ENCODE results near the gene KIAA1217.

Gene KIAA1217

DNA sequence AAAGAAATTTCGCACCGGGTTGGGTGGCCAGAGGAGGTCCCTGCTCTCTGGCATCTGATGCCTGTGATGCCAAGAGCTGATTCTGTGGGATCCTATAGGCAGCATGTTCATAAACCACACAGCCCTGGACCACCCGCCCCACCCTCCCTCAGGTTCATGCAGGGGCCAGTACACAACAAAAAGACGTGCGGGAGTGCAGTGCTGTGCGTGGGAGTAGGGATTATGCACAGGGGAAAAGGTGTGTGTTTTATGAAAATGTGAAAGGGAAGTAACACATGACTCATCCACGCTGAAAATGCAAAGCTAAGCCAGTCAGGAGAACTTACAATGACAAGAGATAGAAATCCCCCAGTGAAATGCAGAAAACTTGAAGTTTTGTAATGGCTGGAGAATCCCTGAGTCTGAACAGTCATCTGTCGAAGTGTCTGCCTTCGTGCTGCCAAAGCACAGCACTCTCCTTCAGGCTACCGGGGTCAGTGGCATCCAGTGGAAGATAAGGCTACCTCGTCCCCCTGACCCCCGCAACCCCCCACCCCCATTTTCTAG, 1.1 kb downstream of the KIAA1217 start:
- DNase-seq, result no peak

DNA sequence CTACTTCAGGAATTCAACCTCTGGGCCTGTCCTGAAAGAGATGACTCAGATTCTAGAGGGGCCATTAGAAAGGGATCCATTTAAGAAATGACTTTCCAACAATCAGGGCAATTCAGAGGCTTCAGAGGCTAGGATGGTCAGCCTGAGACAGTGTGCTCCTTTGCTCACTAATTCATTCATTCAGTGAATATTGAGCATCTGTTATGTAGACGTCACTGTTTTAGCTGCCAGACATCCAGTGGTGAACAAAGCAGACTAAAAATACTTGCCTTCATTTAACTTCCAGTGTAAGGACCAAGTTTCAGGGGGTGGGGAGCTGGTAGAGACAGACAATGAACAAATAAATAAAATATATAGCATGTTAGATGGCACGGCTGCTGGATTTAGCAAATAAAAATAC, 1.6 kb downstream of the KIAA1217 start:
- DNase-seq, result no peak

DNA sequence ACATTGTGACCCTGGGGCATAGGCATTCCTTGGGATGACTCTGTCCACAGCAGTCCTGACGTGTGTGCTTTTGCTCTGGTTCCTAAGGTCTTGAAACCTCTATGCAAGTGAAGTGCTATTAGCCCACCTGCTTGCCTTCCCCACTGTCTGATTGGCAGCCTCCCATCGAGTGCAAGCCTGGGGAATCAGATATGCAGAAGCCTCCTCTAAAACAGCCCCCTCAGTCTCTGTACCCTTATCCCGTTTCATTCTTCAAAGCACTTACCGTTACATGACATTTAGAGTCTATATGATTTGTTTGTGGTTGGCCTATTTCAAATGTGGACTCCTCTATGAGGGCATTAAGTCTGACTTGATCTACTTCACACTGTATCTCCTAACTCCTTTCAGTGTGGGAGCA, 4.3 kb downstream of the KIAA1217 start:
- no peak for DNase-seq

DNA sequence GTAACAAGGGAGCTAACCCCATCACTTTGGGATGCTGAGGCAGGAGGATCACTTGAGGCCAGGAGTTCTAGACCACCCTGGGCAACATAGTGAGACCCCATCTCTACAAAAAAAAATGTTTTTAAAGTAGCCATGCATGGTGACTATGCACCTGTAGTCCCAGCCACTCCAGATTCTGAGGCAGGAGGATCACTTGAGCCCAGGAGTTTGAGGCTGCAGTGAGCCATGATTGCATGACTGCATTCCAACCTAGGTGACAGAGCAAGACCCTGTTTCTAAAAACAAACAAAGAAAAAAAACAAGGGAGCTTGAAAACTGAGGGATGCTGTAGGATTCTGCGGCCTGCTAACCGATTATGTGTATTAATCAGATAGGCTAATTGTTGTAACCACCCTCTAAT, 4.9 kb downstream of the KIAA1217 start:
- DNase-seq, result no peak

DNA sequence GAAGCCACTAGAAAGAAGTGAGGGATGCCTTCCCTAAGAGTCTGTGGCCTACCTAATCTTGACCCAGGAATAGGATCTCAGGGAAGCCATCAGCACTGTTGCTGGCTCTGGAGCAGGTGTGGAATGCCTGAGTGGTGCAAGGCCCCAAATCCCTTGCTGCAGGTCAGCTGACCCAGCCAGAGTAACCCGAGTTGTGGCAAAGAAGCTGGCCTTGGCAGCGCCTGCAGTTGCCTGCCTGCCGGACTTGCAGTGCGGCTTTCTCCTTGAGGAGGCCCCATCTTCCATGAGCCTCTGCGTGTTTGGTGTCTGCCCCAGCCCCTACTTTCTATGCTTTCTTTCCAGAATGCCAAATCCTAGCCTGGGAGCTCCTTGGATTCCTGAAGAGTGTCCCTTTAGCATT, 5.8 kb downstream of the KIAA1217 start:
- no peak for DNase-seq

DNA sequence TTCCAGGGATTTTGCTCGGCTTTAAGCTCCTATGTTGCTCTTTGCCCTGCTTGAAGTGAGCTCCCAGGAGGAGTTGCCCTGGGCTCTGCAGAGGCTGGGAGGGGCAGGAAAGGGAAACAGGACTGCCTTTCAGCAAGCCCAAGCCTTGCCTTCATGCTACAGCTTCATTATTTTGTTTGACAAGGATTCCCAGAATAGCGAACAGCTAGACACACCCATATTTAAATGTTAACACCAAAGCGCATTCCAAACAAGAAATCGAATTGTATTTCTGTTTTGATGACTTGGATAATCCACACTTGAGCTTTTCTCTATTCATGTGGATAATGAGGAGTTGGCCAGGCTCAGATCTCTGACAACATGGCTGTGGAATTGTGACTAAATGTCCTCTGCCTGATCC, 6.3 kb downstream of the KIAA1217 start:
- no peak for DNase-seq

DNA sequence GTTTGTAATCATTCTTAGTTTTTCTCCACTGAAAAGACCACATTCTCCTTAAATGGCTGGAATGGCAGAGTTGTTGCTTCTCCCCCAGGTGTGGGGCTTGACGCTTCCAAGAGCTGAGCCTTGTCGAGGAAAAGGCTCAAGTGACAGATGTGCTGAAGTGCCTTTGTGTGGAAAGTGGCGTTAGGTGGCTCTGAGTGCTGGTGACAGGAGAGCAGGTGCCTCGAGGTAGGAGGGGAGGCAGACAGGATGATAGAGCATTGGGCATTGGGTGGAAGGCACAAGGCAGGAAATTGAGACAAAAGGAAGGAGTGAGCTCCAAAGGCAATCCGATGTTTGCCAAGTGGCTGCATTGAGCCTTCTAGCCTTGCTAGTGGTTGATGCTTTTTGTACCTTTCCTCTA, 6.7 kb downstream of the KIAA1217 start:
- no peak for DNase-seq

DNA sequence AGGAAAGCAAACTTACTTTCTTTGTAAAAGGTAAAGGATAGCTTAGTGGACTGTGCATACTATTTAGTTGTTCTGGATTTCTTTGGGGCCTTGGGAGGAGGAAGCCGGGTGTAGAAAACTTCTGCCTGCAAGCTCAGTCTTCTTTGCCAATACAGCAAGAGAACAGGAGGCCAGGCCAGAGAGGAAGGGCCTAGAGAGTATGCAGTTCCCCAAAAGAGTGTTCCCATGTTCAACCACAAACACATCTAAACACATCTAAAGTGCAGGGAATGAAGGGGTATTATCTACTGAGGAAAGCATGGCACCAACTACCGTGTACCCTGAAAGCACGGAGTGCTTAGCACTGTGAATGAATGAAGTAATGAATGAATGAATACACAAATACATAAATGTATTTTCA, 11.0 kb downstream of the KIAA1217 start:
- DNase-seq, result no peak

DNA sequence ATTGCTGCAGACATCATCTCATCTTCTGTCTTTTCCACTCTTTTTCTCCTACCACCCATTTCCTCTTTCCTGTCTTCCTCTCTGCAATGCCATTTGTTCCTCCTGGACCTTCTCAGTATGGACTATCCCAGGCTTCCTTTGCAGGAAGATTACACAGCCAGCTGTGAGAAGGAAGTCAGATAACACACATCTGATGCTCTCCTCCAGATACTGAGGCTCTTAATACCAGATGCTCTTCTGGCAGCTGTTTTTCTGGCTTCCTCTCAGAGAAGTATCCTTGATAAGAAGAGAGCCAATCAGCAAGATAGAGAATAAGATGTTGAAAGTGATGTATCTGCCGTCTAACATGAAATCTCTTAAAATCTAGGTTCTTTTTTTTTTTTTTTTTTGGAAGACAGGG, 14.4 kb downstream of the KIAA1217 start:
- DNase-seq, result no peak

DNA sequence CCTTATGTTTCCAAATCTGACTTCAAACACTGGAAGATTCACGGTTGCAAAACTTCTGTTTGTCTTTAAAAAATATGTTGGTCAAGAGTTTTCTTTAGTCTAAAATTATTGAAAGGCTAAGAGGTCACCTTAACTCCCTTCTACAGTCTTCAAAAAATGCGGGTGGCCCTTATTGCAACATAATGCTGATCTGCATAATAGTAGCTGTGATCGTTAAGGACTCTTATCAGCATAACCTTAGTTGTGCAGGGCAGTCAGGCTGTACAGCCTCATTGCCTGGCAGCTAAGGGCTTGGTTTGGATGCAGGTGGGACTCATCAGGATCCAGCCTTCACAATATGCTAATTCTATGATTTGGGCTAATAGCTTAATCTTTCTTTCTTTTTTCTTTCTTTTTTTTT, 15.0 kb downstream of the KIAA1217 start:
- DNase-seq, result no peak

DNA sequence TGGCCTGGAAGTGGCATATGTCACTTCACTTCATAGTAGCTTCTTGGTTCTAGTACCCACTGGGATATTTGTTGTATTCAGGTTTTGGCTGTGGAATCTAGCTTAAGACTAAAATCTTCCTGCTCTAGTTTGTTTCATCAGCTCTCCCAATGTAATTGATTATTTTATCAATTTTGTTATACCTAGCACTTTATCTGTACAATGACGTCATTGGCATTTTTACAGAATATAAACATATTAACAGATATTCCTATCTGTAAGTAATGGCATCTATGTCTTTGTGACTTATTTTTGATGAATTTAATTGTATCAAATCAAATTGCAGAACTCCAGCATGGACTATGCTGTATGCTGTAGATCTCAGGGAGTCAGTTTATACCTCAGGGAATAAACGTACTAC, 19.7 kb downstream of the KIAA1217 start:
- no peak for DNase-seq

DNA sequence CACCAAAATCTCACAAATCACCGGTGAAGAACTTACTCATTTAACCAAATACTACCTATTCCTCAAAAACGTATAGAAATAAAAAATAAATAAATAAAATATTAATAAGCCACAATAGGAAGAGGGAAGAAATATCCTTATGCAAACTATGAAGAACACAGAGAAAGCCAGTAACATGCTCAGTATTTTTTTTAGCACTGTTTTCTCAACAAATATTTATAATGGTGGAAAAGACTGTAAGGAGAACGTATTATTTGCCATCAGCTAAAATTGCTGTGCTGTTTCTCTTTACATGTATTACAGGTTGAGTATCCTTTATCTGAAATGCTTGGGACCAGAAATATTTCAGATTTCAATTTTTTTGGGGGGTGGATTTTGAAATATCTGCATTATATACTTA, 21.0 kb downstream of the KIAA1217 start:
- no peak for DNase-seq

DNA sequence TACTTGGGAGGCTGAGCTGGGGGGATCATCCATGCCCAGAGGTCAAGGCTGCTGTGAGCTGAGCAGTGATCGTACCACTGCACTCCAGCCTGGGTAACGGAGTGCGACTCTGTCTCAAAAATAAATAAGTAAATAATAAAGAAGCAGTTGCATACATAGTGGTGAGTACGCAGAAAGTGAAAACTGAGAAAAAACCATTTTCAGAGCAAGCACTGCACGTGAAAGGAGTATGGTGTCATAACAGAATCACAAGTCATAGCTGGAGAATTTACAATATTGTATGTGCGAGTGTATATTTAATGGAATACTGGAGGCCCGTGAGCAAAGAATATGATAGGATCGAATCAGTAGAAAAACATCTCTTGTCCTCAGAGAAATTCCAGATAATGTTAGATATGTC, 22.3 kb downstream of the KIAA1217 start:
- DNase-seq, result no peak

DNA sequence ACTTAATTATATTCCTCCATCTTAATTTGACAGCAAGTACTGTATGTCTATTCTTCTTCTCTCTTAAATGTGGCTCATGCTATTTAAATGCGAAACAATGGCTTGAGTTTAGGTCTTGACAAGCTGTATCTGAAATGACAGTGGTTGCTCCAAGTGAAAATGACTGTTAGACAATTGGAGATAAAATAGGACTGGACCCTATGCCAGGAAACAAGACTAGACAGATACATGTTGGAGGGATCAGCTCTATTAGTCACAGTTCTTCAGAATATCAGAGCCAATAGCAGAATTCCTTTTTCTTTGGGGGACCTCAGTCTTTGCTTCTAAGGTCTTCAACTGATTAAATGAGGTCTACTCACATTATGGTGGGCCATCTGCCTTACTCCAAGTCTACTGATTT, 25.8 kb downstream of the KIAA1217 start:
- no peak for DNase-seq

DNA sequence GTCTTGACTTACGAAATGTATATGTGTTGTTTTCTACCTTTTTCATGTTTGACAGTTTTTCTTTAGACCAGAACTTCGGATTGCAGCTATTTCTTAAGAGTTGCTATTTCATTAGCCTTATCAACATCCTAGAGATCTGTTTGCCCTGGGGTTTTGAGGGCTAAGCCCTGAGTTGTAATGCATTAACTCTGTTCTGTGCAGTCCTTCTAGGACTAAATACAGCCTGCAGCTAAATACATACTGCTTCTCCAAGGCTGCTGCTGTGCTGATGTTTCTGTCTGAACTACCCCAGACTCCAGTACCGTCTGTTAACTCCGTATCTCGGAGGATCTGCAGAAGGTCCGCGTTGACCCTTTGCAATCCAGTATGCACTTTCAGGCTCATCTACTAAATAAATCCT, 26.5 kb downstream of the KIAA1217 start:
- no peak for DNase-seq

DNA sequence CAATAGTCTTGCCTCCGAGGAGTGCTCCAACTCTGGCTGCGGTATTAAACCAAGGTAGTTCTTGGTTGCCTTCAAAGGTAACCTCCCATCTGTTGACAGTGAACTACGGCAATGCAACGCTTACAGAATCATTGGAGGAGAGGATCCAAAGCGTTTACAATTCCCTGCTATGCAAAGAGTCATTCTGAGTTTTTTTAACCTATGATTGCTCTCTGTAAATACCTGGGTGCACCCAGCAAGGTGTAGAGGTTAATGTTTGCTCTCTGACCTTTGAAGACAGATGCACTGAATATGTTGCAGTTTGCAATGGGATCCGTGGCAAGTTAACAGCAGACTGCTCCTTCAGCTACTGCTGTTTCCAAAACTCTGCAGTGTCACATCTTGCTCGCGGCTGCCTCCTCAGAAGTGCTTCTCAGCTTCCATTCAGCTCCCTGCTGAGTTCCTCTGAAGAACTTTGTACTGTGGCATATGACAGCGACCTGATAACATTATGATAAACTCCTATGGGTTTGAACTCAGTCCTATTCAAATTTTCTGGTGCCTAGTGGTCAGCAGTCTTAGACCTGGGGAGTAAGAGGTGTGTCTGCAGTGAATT, 29.0 kb downstream of the KIAA1217 start:
- no peak for DNase-seq

DNA sequence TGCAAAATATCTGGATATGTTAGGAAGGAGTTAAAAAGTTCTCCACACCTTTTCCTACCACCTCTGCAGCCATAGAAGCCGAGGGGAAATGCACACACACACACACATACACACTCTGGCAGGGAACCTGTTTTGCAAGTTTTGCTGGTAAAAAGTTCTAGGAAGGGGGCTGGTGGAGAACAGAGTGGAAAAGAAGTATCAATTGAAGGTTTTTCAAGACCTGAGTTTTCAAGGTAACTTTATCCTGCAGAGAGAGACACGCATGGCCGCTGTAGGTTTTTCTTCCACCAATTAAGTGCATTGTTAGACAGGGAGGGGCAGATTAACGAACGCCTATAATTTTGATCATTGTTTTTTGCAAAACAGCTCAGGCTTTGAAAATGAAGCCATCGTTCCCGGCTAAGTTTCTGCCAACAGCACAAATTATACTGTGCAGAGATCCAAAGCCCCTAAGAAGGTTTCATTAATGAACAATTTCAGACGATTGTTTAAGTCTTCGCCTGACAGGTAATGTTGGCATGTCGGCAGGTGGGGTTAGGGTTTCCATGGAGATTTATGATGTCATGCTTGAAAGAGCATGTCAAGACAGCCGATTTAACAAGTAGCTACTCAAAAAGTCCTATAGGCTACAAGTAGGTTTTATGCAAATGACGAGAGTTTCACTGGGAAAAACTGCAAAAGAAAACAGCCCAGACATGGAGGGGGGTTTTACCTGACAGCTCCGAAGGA, 29.7 kb downstream of the KIAA1217 start:
- no peak for DNase-seq

DNA sequence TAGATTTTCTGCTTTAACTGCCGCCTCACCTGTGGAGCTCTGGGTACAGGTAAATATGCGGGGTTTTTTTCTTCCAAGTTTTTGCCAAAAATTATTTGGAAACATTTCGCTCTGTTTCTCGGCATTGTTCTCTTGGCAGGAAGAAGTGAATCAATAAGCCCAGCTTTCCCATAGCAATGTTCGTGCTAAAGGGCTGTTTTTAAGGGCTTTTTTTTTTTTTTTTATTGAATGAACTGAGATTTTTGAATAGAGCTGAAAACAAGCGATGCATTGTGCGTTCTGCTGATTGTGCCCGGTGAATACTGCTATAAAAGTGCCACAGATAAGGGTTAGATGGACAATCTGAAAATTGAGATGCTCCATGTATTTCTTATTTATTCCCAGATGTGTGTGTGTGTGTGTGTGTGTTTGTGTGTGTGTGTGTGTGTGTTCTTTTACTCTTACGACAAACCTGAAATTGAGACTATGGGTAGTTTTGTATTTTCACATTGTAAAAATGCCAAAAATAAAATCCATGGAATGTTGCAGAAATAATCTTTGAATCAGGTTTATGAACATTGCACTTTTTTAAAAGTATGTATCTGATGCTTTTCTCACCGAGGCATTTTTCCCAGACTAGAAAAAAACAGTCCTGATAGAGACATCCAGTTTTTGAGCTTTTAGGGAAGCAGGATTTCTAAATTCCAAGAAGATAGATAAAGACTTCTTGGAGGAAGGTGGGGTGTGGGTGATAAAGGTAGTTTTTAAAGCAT, 30.5 kb downstream of the KIAA1217 start:
- DNase-seq, result no peak

DNA sequence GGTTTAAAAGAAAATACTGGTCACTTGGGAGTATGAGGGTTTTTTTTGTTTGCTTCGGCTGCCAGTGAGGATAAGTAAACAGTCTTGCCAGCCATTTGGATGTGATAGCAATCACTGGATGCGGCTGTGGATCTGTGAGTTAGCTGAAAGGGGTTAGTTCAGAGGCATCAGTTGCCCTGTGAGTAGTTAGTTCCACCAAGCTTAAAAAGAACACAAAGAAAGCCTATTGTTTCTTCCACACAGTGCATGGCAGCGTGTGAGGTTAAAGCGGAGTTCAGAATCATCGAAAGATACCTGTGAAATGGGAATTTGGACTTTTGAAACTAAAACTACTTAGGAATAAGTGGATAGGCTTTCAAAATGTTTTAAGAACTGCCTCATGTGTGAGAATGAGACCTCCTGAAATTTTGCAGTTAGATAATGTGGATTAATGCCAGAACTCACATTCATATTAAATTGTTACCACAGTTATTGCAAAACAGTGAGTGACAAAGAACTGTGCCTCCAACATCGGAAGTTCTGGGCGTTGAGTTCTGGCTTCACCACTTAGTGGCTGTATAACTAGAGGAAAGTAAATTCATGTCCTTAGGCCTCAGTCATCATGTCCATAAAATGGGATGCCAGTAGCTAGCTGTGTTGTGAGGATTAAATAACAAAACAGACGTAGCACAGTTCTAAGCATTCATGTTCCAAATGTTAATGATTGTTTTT, 31.3 kb downstream of the KIAA1217 start:
- DNase-seq, result no peak

DNA sequence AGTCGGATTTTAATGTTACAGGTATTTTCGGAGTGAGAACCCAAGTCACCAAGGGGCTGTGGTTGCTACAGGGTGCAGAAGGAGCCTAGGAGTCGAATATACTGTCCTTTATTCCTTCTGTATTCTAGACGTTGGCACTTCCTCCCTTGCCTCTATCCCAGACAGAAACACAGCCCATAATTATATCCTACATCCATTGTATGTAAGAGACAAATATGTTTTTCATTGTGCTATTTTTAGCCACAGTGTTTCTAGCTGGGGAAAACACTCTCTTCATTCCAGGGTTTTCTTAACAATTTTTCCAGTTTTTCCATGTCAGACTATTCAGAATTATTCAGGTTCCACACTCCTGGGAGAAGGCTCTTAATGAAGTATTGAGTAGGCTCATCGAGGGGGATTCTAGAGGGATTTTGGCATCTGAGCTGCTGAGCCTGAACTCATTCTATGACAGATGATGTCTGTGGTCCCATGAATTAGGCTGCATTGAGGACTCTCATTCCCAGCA, 32.6 kb downstream of the KIAA1217 start:
- DNase-seq, result no peak

DNA sequence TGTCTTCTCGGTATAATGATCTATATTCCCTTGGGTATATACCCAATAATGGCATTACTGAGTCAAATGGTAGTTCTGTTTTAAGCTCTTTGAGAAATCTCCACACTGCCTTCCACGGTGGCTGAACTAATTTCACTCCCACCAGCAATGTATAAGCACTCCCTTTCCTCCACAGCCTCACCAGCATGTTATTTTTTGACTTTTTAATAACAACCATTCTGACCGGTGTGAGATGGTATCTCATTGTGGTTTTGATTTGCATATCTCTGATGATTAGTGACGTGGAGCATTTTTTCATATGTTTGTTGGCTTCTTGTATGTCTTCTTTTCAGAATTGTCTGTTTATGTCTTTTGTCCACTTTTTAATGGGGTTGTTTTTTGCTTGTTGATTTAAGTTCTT, 33.6 kb downstream of the KIAA1217 start:
- DNase-seq, result no peak

DNA sequence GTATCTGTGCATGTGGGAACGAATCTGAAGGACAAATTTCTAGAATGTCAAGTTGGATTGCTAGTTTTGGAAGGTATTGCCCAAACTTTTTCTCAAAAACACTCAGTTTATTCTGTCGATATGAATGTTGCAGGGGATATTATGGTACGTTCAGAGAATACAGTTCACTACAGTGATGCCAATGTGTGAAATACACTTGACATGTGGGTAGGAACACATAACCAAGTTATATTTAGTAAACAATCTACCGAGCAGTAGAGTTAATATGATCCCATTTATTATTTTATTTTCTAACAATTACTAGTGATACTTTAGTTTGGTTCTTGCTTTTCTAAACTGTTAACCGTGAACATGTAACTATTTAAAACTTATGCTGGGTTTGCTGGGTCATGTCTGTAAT, 37.4 kb downstream of the KIAA1217 start:
- DNase-seq, result no peak

DNA sequence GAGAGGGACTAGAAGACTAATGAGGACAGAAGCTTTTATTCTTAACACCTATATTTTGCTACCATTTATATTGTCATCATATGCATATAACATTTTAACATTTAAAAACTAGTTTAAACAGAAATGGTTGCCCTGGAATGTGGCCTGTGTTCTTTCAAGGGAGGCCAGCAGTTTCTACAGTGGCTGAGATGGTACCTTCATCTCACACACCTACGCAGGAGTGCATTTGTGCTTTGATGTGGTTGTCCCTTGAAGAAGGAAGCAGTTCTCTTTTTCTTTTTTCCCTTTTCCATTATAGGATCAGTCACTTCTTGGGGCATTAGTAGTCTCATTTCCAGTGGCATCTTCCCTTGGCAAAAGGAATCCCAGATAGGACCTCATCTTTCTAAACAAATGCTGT, 38.9 kb downstream of the KIAA1217 start:
- DNase-seq, result no peak
